Ishikawa (cell line): Measurements from ENCODE around the gene RASSF6.
A peak's percentile ranks its signal among the peaks of the same experiment; 100 is the strongest.

ENCODE experiments used
- CEBPB ChIP-seq: IDR thresholded peaks from 2 replicates; pipeline ENCODE4 v1.6.1; 2012
- CREB1 ChIP-seq: IDR thresholded peaks from 2 replicates; pipeline ENCODE4 v1.6.1; 2012; ENCODE audit warnings: low read depth
- EGR1 ChIP-seq: IDR thresholded peaks from 2 replicates; pipeline ENCODE4 v1.6.1; 2012
- EP300 ChIP-seq: IDR thresholded peaks from 2 replicates; pipeline ENCODE4 v1.6.1; 2012; ENCODE audit warnings: borderline replicate concordance
- FOXM1 ChIP-seq: IDR thresholded peaks from 2 replicates; pipeline ENCODE4 v1.6.1; 2012; ENCODE audit warnings: low read depth, borderline replicate concordance
- NFIC ChIP-seq: IDR thresholded peaks from 2 replicates; pipeline ENCODE4 v1.6.1; 2012
- RAD21 ChIP-seq: IDR thresholded peaks from 2 replicates; pipeline ENCODE4 v1.6.1; 2012; ENCODE audit warnings: low read depth
- TAF1 ChIP-seq: IDR thresholded peaks from 2 replicates; pipeline ENCODE4 v1.6.1; 2012; ENCODE audit warnings: low read depth, mild to moderate bottlenecking
- TCF12 ChIP-seq: IDR thresholded peaks from 2 replicates; pipeline ENCODE4 v1.6.1; 2012; ENCODE audit warnings: low read depth
- TEAD4 ChIP-seq: IDR thresholded peaks from 2 replicates; pipeline ENCODE4 v1.6.1; 2012
- YY1 ChIP-seq: IDR thresholded peaks from 2 replicates; pipeline ENCODE4 v1.6.1; 2012; ENCODE audit warnings: low read depth
- ZBTB7A ChIP-seq: IDR thresholded peaks from 2 replicates; pipeline ENCODE4 v1.6.1; 2012; ENCODE audit warnings: low read depth
- TF ChIP-seq, protein P1 (sequence below): IDR thresholded peaks from 2 replicates; pipeline ENCODE4 v1.6.1; 2012; ENCODE audit warnings: low read depth, mild to moderate bottlenecking
- TF ChIP-seq, protein P2 (sequence below): IDR thresholded peaks from 2 replicates; pipeline ENCODE4 v1.6.1; 2012
- TF ChIP-seq, protein P3 (sequence below): IDR thresholded peaks from 2 replicates; pipeline ENCODE4 v1.6.1; 2012

The RASSF6 gene

DNA sequence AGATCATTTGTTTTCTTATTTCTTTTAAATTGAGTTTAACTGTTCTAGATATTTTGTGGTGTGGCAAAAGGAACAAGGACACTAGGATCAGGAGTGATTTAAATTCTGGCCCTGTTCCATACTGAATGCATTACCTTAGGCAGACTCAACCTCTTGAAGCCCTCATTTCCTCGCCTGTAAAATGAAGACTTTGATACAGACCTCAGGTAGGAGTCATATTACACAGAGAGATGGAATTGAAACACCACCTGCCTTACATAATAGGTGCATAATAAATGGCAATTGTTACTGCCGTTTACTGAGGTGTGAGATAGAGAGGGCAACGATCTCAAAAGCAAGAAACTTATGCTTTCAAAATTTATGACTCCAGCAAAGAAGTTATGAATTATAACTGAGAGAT is 28.2 kb upstream of the RASSF6 start:
- TF ChIP-seq FOXM1 (no peak), NFIC (peak; percentile 17; the same call in 1 of the 2 replicates)

DNA sequence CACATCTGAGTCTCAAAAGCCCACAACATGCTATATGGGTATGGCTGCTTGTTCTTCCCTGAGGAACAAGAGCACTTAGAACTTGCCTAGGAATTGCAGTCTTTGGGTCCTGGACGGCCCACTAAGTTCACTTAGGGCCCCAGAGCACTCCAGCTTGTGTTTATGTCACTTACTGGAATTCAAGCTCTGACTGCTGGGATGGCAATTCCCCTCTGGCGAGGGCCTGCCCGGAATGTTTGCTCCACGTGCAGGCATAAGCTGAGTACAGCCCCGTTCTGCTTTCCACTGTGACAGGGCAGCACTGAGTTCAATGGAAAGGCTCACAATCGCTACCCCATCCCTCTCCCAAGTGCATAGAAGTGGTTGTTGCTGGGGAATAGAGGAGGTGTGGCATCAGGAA is 25.9 kb upstream of the RASSF6 start:
- TF ChIP-seq CREB1: no peak
- TF ChIP-seq EP300: no peak

DNA sequence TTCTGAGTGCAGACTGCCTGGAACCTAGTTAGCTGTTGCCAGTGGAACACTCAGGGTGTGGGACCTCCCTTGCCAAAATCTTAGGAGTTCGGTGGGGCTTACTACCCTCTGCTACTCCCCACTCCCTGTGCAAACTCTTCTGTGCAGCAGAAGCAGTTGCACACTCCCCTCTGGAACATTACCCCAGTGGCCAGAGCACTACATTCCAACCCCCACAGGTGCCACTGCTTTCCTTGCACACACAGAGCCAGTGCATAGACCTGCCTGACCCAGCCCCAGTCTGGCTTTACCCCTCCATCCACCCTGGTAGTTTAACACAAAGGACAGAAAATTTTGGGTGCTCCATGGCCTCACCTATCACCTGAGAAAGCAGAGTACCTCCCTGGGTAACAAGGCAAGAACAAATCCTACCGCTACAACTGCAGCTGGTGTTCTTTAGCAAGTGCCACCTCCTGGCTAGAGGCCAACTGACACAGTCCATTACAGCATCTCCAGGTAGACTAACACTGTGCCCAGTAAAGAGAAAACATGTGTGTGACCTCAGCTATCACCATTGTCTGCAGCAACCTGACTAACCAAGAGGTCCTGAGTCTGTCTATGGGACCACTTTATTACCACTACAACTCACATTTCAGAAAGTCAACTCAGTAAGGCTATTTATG is 11.5 kb upstream of the RASSF6 start:
- TF ChIP-seq, protein P1, sequence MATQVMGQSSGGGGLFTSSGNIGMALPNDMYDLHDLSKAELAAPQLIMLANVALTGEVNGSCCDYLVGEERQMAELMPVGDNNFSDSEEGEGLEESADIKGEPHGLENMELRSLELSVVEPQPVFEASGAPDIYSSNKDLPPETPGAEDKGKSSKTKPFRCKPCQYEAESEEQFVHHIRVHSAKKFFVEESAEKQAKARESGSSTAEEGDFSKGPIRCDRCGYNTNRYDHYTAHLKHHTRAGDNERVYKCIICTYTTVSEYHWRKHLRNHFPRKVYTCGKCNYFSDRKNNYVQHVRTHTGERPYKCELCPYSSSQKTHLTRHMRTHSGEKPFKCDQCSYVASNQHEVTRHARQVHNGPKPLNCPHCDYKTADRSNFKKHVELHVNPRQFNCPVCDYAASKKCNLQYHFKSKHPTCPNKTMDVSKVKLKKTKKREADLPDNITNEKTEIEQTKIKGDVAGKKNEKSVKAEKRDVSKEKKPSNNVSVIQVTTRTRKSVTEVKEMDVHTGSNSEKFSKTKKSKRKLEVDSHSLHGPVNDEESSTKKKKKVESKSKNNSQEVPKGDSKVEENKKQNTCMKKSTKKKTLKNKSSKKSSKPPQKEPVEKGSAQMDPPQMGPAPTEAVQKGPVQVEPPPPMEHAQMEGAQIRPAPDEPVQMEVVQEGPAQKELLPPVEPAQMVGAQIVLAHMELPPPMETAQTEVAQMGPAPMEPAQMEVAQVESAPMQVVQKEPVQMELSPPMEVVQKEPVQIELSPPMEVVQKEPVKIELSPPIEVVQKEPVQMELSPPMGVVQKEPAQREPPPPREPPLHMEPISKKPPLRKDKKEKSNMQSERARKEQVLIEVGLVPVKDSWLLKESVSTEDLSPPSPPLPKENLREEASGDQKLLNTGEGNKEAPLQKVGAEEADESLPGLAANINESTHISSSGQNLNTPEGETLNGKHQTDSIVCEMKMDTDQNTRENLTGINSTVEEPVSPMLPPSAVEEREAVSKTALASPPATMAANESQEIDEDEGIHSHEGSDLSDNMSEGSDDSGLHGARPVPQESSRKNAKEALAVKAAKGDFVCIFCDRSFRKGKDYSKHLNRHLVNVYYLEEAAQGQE: no peak
- TF ChIP-seq ZBTB7A: no peak
- no peak for TF ChIP-seq NFIC
- no peak for TF ChIP-seq EGR1
- TF ChIP-seq YY1: no peak
- TF ChIP-seq CEBPB: no peak
- TF ChIP-seq, protein P2, sequence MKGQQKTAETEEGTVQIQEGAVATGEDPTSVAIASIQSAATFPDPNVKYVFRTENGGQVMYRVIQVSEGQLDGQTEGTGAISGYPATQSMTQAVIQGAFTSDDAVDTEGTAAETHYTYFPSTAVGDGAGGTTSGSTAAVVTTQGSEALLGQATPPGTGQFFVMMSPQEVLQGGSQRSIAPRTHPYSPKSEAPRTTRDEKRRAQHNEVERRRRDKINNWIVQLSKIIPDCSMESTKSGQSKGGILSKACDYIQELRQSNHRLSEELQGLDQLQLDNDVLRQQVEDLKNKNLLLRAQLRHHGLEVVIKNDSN: no peak
- TF ChIP-seq, protein P3, sequence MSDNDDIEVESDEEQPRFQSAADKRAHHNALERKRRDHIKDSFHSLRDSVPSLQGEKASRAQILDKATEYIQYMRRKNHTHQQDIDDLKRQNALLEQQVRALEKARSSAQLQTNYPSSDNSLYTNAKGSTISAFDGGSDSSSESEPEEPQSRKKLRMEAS: no peak
- no peak for TF ChIP-seq TCF12
- no peak for TF ChIP-seq CREB1
- no peak for TF ChIP-seq RAD21
- no peak for TF ChIP-seq TAF1
- TF ChIP-seq FOXM1: no peak
- TF ChIP-seq EP300: no peak
- TF ChIP-seq TEAD4: no peak

DNA sequence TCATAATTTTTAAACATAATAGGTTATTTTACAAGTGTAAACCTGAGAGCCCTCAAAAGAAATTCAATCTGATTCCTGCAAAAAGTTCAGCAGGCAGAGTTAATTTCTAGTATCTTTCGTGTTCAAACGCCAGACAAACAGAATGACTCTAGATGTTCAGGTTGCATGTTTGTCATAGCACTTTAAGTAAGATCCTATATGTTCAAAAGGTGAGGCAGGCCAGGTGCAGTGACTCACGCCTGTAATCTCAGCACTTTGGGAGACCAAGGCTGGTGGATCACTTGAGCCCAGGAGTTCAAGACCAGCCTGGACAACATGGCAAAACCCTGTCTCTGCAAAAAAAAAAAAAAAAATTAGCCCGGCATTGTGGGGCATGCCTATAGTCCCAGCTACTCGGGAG is 1.1 kb upstream of the RASSF6 start:
- TF ChIP-seq, protein P2: no peak

DNA sequence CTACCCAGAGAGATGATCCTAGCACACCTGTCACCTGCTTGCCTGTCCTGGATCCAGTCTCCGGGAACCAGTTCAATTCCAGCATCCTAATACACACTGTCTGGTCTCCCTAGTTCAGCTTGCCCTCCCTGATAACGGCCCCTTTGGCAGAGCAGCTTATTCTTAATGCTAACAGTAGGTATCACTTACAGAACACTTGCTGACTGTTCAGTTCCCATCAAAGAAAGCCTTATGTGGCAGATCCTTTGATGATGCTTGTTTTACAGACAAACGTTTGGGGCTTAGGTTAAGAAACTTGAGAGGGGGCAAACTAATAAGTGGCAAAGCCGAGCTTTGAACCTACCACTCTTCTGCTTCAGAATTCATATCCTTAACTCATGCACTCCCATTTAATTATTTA is 890 bp downstream of the RASSF6 start:
- TF ChIP-seq TCF12 (no peak), EGR1 (no peak), RAD21 (no peak), ZBTB7A (no peak), CREB1 (no peak), TEAD4 (no peak), TAF1 (no peak), YY1 (no peak), EP300 (no peak), FOXM1 (no peak), NFIC (no peak), CEBPB (no peak)
- TF ChIP-seq, protein P2: no peak
- TF ChIP-seq, protein P3: no peak
- TF ChIP-seq, protein P1: no peak

DNA sequence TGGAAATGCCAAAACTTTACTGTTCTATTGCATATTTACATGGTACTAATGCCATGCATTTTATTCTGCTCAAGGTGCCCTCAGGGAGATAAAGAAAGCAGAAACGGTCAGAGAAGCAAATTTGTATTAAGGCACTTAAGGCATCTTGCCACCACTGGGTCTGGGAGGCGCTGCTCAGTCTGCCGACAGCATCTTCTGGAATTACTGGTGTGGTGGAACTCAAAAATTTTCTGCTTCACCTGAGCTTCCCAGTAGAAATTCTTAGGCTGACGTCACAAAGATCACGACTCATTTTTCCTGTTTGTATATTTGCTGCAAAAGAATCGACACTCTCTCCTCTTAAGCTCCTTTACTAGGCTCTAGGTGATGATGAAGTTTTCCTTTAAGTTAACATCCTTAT is 3.0 kb downstream of the RASSF6 start:
- TF ChIP-seq YY1 (no peak), NFIC (no peak), ZBTB7A (no peak), FOXM1 (no peak), CREB1 (no peak), EGR1 (no peak)
- TF ChIP-seq, protein P2: no peak
